ENCODE results near the gene PTPRT. TPM values are rescaled to one million over a fixed set of nuclear protein-coding genes. Genes with fewer than 3 reads are reported as not detected.

Gene PTPRT
- total RNA-seq, 1 experiment from 2014 or later, result not detected

DNA sequence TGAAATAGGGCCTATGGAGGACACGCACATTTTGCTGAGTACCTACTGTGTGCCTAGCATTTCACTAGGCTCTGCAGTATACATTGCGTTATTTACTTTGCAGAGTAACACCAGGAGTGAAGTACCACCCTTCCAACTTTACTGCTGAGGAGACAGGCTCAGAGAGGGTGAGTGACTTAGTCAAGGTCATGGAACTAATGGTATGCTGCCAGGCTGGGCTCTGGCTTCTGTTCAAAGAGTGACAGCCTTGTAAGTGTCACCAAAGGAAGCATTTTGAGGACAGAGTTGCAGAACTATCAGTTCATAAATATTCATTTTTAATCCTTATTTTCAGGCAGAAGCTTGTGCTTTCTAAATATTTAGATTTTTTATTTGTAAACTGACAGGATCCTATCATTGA is 816.7 kb downstream of the PTPRT start:
- no peak for DNase-seq (ENCODE audit: low spot score)
- H3K4me3 ChIP-seq (ENCODE audit: low read depth, low read length, poor library complexity, severe bottlenecking), result no peak overlapping the region
- TF ChIP-seq, protein P1, sequence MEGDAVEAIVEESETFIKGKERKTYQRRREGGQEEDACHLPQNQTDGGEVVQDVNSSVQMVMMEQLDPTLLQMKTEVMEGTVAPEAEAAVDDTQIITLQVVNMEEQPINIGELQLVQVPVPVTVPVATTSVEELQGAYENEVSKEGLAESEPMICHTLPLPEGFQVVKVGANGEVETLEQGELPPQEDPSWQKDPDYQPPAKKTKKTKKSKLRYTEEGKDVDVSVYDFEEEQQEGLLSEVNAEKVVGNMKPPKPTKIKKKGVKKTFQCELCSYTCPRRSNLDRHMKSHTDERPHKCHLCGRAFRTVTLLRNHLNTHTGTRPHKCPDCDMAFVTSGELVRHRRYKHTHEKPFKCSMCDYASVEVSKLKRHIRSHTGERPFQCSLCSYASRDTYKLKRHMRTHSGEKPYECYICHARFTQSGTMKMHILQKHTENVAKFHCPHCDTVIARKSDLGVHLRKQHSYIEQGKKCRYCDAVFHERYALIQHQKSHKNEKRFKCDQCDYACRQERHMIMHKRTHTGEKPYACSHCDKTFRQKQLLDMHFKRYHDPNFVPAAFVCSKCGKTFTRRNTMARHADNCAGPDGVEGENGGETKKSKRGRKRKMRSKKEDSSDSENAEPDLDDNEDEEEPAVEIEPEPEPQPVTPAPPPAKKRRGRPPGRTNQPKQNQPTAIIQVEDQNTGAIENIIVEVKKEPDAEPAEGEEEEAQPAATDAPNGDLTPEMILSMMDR (conservative IDR thresholded peaks at IDR 0.05; ENCODE audit: low read depth, low read length), result no peak
- TF ChIP-seq EZH2 (IDR thresholded peaks at IDR 0.05; ENCODE audit: borderline replicate concordance, low read depth, low read length, poor library complexity, severe bottlenecking), result no peak
- intact Hi-C loops (cut with micrococcal nuclease; ENCODE audit: unreplicated experiment), result no loop called here
- H3K4me1 ChIP-seq (ENCODE audit: insufficient read depth, low read length, poor library complexity, severe bottlenecking), result no peaks in the 10 kb centered on the region
- H3K36me3 ChIP-seq (ENCODE audit: insufficient read depth, low read length, poor library complexity, severe bottlenecking), result no peaks in the 10 kb centered on the region
- H3K9me3 ChIP-seq (ENCODE audit: low read depth, low read length, poor library complexity, severe bottlenecking), result no peaks in the 10 kb centered on the region
- H3K27ac ChIP-seq (ENCODE audit: low read depth, low read length, poor library complexity, severe bottlenecking), result no peak overlapping the region
- peaks cover 24% of the 10 kb centered on the region for H3K27me3 ChIP-seq (replicated peaks; ENCODE audit: insufficient read depth, low read depth, low read length, poor library complexity)
- POLR2A ChIA-PET (ENCODE audit: low non-redundant PET), result no interaction called here
- BruUV-seq (replicated peaks), result no TSS peak
- CTCF ChIA-PET, result no interaction called here

DNA sequence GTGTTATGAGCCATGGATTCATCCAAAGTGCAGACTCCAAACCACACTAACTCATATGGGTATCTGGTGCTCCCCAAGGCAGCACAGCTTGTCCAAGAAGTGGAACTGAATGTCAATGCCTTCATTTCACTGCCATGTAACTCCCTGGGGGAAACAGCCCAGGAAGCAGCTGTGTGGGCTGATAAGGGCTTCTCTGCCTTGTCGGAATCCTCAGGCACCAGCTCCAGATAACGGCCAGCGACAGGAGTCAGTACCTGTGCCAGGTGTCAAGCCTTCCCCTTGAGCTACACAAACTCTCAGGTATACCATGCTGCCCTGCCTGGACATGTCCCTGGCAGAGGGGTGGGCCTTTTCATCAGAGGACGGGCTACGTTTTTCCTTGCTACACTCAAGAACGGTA is 819.6 kb downstream of the PTPRT start:
- Histone ChIP-seq H3K9me3 (ENCODE audit: low read depth, low read length, poor library complexity, severe bottlenecking) (no peaks in the 10 kb centered on the region), H3K36me3 (ENCODE audit: insufficient read depth, low read length, poor library complexity, severe bottlenecking) (no peaks in the 10 kb centered on the region), H3K4me1 (ENCODE audit: insufficient read depth, low read length, poor library complexity, severe bottlenecking) (no peaks in the 10 kb centered on the region), H3K27me3 (replicated peaks; ENCODE audit: insufficient read depth, low read depth, low read length, poor library complexity) (peaks cover 11% of the 10 kb centered on the region), H3K27ac (ENCODE audit: low read depth, low read length, poor library complexity, severe bottlenecking) (no peak overlapping the region), H3K4me3 (ENCODE audit: low read depth, low read length, poor library complexity, severe bottlenecking) (no peak overlapping the region)
- TF ChIP-seq, protein P1 (conservative IDR thresholded peaks at IDR 0.05; ENCODE audit: low read depth, low read length), result no peak
- no peak for TF ChIP-seq EZH2 (IDR thresholded peaks at IDR 0.05; ENCODE audit: borderline replicate concordance, low read depth, low read length, poor library complexity, severe bottlenecking)
- intact Hi-C loops (cut with micrococcal nuclease; ENCODE audit: unreplicated experiment), result no loop called here
- POLR2A ChIA-PET (ENCODE audit: low non-redundant PET), result no interaction called here
- no peak for DNase-seq (ENCODE audit: low spot score)
- CTCF ChIA-PET, result no interaction called here
- no TSS peak for BruUV-seq (replicated peaks)

DNA sequence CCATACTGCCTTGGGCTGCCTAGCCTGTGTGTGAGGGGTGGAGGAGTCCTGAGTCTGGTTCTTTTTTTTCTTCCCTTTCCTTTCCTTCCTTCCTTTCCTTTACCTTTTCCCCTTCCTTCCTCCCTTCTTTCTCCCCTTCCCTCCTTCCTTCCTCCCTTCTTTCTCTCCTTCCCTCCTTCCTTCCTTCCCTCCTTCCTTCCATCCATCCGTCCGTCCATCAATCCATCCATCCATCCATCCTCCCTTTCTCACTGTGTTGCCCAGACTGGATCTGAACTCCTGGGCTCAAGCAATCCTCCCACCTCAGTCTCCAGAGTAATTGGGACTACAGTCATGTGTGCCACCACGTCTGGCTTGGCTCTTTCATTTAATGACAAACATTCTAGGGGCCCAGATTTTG is 820.8 kb downstream of the PTPRT start:
- ChIA-PET POLR2A (ENCODE audit: low non-redundant PET) (no interaction called here), CTCF (no interaction called here)
- intact Hi-C loops (cut with micrococcal nuclease; ENCODE audit: unreplicated experiment), result no loop called here
- Histone ChIP-seq H3K27ac (ENCODE audit: low read depth, low read length, poor library complexity, severe bottlenecking) (no peak overlapping the region), H3K27me3 (replicated peaks; ENCODE audit: insufficient read depth, low read depth, low read length, poor library complexity) (peaks cover 7% of the 10 kb centered on the region), H3K9me3 (ENCODE audit: low read depth, low read length, poor library complexity, severe bottlenecking) (no peaks in the 10 kb centered on the region), H3K4me3 (ENCODE audit: low read depth, low read length, poor library complexity, severe bottlenecking) (no peak overlapping the region), H3K4me1 (ENCODE audit: insufficient read depth, low read length, poor library complexity, severe bottlenecking) (no peaks in the 10 kb centered on the region), H3K36me3 (ENCODE audit: insufficient read depth, low read length, poor library complexity, severe bottlenecking) (no peaks in the 10 kb centered on the region)
- no peak for DNase-seq (ENCODE audit: low spot score)
- BruUV-seq (replicated peaks), result no TSS peak
- TF ChIP-seq, protein P1 (conservative IDR thresholded peaks at IDR 0.05; ENCODE audit: low read depth, low read length), result no peak
- no peak for TF ChIP-seq EZH2 (IDR thresholded peaks at IDR 0.05; ENCODE audit: borderline replicate concordance, low read depth, low read length, poor library complexity, severe bottlenecking)
